HL-60 (cell line): Measurements from ENCODE around the gene ARID5B.

ENCODE experiments used
- DNase-seq, 2 experiments: peaks; one replicate each; pipeline ENCODE4 v3.0.0-alpha.2; 2010 to 2020; ENCODE audit warnings: low read depth in 1 of 2, low spot score in 1 of 2
- H3K27ac ChIP-seq: fragments of 250-450 bp; sonication (Bioruptor Pico); replicated peaks from 2 replicates; pipeline ENCODE4 v1.5.1; 2020; ENCODE audit warnings: mild to moderate bottlenecking, moderate library complexity
- H3K27me3 ChIP-seq: fragments of 250-450 bp; sonication (Bioruptor Pico); 2 replicates; pipeline ENCODE4 v1.5.1; 2021; ENCODE audit warnings: mild to moderate bottlenecking, moderate library complexity; ENCODE audit not compliant: insufficient read depth, poor library complexity, severe bottlenecking
- H3K4me3 ChIP-seq: replicated peaks from 2 replicates; pipeline ENCODE4 v1.5.1; 2011; ENCODE audit warnings: mild to moderate bottlenecking, control low read depth, low read length; ENCODE audit not compliant: insufficient read depth
- GABPA ChIP-seq: IDR thresholded peaks from 2 replicates; pipeline ENCODE4 v1.6.1; 2012; ENCODE audit warnings: low read depth
- POLR2AphosphoS5 ChIP-seq: IDR thresholded peaks from 2 replicates; pipeline ENCODE4 v1.6.1; 2012; ENCODE audit warnings: low read depth
- SPI1 ChIP-seq: IDR thresholded peaks from 2 replicates; pipeline ENCODE4 v1.6.1; 2012; ENCODE audit warnings: low read depth, mild to moderate bottlenecking, borderline replicate concordance
- TF ChIP-seq, protein P1 (sequence below): IDR thresholded peaks from 2 replicates; pipeline ENCODE4 v1.6.1; 2012; ENCODE audit warnings: low read depth; ENCODE audit not compliant: insufficient replicate concordance
- TF ChIP-seq, protein P2 (sequence below): IDR thresholded peaks from one replicate; pipeline ENCODE4 v1.5.1; 2011; ENCODE audit warnings: low read length, control low read depth, inconsistent platforms; ENCODE audit not compliant: insufficient read depth

ARID5B gene

DNA sequence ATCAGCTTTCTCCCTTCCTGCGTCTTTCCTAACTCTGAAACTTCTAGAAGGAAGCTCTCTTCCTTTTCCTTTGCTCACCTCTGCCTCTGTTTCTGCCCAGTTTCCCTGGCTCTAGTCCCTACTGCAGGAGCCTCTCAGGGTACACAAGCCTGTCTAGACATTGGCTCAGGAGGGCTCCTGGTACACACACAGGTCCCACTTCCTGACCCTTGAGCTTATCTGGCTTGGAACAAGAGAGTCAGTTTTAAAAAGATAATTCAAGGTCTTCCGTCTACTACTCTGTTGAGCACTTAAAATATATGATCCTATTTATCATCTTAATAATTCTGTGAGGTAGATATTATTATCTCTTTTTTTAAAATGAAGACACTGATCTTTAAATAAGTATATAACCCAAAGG is 226.5 kb downstream of the ARID5B start:
- Histone ChIP-seq H3K4me3 (no peak overlapping the region), H3K27ac (no peak overlapping the region), H3K27me3 (no peaks in the 10 kb centered on the region)
- TF ChIP-seq POLR2AphosphoS5 (no peak), GABPA (no peak), SPI1 (no peak)
- TF ChIP-seq, protein P1, sequence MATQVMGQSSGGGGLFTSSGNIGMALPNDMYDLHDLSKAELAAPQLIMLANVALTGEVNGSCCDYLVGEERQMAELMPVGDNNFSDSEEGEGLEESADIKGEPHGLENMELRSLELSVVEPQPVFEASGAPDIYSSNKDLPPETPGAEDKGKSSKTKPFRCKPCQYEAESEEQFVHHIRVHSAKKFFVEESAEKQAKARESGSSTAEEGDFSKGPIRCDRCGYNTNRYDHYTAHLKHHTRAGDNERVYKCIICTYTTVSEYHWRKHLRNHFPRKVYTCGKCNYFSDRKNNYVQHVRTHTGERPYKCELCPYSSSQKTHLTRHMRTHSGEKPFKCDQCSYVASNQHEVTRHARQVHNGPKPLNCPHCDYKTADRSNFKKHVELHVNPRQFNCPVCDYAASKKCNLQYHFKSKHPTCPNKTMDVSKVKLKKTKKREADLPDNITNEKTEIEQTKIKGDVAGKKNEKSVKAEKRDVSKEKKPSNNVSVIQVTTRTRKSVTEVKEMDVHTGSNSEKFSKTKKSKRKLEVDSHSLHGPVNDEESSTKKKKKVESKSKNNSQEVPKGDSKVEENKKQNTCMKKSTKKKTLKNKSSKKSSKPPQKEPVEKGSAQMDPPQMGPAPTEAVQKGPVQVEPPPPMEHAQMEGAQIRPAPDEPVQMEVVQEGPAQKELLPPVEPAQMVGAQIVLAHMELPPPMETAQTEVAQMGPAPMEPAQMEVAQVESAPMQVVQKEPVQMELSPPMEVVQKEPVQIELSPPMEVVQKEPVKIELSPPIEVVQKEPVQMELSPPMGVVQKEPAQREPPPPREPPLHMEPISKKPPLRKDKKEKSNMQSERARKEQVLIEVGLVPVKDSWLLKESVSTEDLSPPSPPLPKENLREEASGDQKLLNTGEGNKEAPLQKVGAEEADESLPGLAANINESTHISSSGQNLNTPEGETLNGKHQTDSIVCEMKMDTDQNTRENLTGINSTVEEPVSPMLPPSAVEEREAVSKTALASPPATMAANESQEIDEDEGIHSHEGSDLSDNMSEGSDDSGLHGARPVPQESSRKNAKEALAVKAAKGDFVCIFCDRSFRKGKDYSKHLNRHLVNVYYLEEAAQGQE: no peak
- TF ChIP-seq, protein P2, sequence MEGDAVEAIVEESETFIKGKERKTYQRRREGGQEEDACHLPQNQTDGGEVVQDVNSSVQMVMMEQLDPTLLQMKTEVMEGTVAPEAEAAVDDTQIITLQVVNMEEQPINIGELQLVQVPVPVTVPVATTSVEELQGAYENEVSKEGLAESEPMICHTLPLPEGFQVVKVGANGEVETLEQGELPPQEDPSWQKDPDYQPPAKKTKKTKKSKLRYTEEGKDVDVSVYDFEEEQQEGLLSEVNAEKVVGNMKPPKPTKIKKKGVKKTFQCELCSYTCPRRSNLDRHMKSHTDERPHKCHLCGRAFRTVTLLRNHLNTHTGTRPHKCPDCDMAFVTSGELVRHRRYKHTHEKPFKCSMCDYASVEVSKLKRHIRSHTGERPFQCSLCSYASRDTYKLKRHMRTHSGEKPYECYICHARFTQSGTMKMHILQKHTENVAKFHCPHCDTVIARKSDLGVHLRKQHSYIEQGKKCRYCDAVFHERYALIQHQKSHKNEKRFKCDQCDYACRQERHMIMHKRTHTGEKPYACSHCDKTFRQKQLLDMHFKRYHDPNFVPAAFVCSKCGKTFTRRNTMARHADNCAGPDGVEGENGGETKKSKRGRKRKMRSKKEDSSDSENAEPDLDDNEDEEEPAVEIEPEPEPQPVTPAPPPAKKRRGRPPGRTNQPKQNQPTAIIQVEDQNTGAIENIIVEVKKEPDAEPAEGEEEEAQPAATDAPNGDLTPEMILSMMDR: no peak
- no peak for DNase-seq

DNA sequence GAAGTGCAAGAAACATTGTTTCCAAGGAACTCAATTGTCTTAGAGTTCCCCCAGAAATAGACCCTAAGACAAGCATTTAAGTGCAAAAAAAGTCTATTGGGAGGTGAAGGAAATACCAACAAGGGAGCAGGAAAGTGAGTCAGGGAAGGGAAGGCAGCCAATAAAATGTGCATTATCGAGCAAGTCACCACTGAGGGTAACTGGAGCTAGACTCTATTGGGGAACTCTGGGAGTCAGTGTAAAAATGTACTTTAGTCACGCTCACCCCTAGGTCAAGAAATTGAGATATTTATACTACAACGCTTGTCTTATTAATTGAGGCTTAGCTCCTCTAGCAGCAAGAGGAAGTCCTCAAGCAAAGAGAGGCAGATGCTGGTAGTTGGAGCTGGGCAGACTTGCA is 229.4 kb downstream of the ARID5B start:
- no peaks in the 10 kb centered on the region for H3K27me3 ChIP-seq
- no peak for DNase-seq

DNA sequence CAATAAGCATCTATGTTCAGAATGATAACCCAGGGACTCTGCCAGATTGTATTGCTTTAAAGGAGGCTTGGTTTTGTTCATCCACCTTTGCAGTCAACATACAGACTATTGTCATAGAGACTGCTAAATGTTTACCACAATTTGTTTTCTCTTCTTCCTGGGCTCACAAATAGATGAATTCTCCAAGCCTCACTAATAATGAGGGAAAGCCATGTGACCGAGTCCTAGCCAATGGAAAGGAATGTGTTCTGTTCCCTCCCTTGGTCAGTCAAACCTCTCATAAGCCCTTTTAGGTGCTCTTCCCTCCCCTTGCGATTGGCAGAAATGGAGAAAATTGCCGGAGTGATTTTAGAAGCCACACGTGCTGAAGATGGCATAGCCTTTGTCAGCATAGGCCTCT is 230.2 kb downstream of the ARID5B start:
- TF ChIP-seq, protein P2: no peak
- TF ChIP-seq SPI1 (no peak), POLR2AphosphoS5 (no peak), GABPA (no peak)
- TF ChIP-seq, protein P1: no peak
- no peak for DNase-seq
- no peak overlapping the region for H3K27ac ChIP-seq
- H3K4me3 ChIP-seq: no peak overlapping the region
- H3K27me3 ChIP-seq: no peaks in the 10 kb centered on the region

More for the DNA sequence above, 229.4 kb downstream of the ARID5B start:
- Histone ChIP-seq H3K27ac (no peak overlapping the region), H3K4me3 (no peak overlapping the region)
- TF ChIP-seq POLR2AphosphoS5 (no peak), GABPA (no peak), SPI1 (no peak)
- TF ChIP-seq, protein P2: no peak
- TF ChIP-seq, protein P1: no peak
